ACC112 (cell line): ENCODE data around the gene NXPH3.
A peak's percentile ranks its signal among the peaks of the same experiment; 100 is the strongest.

Experiments used
- H2AFZ ChIP-seq: fragments of 200-600 bp; sonication (generic); one replicate; pipeline ENCODE4 v1.6.0; 2017; ENCODE audit warnings: antibody characterized with exemption, low read length; ENCODE audit not compliant: unreplicated experiment
- H3K27ac ChIP-seq: fragments of 200-600 bp; sonication (generic); 2 replicates; pipeline ENCODE4 v1.5.1; 2014; ENCODE audit warnings: low read depth, mild to moderate bottlenecking, antibody characterized with exemption, low read length, moderate library complexity
- H3K27me3 ChIP-seq: fragments of 200-600 bp; sonication (generic); 2 replicates; pipeline ENCODE4 v1.6.1; 2014; ENCODE audit warnings: mild to moderate bottlenecking, antibody characterized with exemption, low read length, moderate library complexity, mixed read lengths; ENCODE audit not compliant: insufficient read depth
- H3K36me3 ChIP-seq: fragments of 200-600 bp; sonication (generic); 2 replicates; pipeline ENCODE4 v1.6.1; 2016; ENCODE audit warnings: mild to moderate bottlenecking, antibody characterized with exemption, low read length, moderate library complexity, mixed read lengths; ENCODE audit not compliant: insufficient read depth
- H3K4me1 ChIP-seq: fragments of 200-600 bp; sonication (generic); one replicate; pipeline ENCODE4 v1.6.1; 2016; ENCODE audit warnings: low read length, mixed read lengths; ENCODE audit not compliant: insufficient read depth, unreplicated experiment, control insufficient read depth
- H3K4me3 ChIP-seq: fragments of 200-600 bp; sonication (generic); 2 replicates; pipeline ENCODE4 v1.5.1; 2014; ENCODE audit warnings: mild to moderate bottlenecking, low read depth, low read length
- H3K79me2 ChIP-seq: fragments of 200-600 bp; sonication (generic); one replicate; pipeline ENCODE4 v1.6.0; 2016; ENCODE audit warnings: low read length; ENCODE audit not compliant: control insufficient read depth, unreplicated experiment, insufficient read depth

The NXPH3 gene

DNA sequence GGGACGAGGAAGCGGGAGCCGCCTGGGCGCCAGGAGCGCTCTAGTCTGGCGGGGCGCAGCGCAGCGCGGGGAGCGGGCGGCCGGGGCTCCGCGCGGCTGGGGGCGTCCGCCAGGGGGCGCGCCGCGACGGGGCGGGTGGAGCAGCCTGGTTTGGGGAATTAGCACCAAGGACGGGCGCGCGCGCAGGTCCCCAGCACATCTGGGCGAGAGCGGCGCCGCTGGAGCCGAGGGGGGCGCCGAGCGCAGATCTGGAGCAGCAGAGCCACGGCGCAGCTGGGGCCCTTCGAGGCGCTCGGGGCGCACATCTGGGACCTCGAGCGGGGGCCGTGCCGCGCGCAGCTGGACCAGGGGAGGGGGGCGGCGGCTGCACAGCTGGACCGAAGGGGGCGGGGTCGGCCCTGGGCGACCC, at the start of gene NXPH3:
NXPH3 (plus strand) TSS at position 193 of the 409 bp plus-strand sequence. CDS start 349 bp downstream, outside the sequence.
- Histone ChIP-seq H3K27me3 (peaks cover 17% of the 10 kb centered on the region; the same call in 1 of the 2 replicates), H3K27ac (no peak within 1 kb of the TSS), H3K4me3 (peak within 1 kb of the TSS; percentile 83), H3K4me1 (peaks cover 10% of the 10 kb centered on the region), H3K36me3 (no peaks in the 10 kb centered on the region), H2AFZ (peak within 1 kb of the TSS; percentile 59), H3K79me2 (no peaks in the 10 kb centered on the region)

GRCh38 chr17:49527927-49528651, 47.6 kb upstream of the NXPH3 start:
- Histone ChIP-seq H3K27me3 (peaks cover 46% of the 10 kb centered on the region), H2AFZ (no peak overlapping the region), H3K79me2 (no peaks in the 10 kb centered on the region), H3K36me3 (no peaks in the 10 kb centered on the region), H3K4me1 (no peaks in the 10 kb centered on the region), H3K4me3 (no peak overlapping the region), H3K27ac (no peak overlapping the region)

DNA sequence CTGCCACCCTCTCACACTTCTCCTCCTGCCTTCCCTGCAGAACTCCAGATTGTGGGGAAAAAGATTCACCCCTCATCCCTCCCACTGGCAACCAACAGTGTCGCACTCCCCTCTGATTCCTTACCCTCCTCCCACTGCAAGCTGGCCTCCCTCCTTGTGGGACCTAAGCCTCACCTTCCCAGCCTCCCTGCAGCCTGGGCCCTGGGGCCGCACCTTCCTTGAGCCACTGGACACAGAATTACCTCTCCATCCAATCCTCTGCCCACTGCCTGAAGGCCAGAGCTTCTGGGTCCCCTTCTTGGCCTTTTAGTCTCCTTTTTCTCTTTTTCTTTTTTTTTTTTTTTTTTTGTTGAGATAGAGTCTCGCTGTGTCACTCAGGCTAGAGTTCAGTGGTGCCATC, 46.7 kb upstream of the NXPH3 start:
- Histone ChIP-seq H3K79me2 (no peaks in the 10 kb centered on the region), H3K27me3 (peaks cover 54% of the 10 kb centered on the region), H3K4me3 (no peak overlapping the region), H2AFZ (no peak overlapping the region), H3K4me1 (no peaks in the 10 kb centered on the region), H3K36me3 (no peaks in the 10 kb centered on the region), H3K27ac (no peak overlapping the region)

- H3K27me3 ChIP-seq = peaks cover 60% of the 10 kb centered on the region
- no peak overlapping the region for H3K27ac ChIP-seq
- H3K4me1 ChIP-seq = no peaks in the 10 kb centered on the region
- no peaks in the 10 kb centered on the region for H3K79me2 ChIP-seq
- no peak overlapping the region for H3K4me3 ChIP-seq
- no peaks in the 10 kb centered on the region for H3K36me3 ChIP-seq
- no peak overlapping the region for H2AFZ ChIP-seq
Measured at GRCh38 chr17:49530118-49530517, 45.6 kb upstream of the NXPH3 start.

DNA sequence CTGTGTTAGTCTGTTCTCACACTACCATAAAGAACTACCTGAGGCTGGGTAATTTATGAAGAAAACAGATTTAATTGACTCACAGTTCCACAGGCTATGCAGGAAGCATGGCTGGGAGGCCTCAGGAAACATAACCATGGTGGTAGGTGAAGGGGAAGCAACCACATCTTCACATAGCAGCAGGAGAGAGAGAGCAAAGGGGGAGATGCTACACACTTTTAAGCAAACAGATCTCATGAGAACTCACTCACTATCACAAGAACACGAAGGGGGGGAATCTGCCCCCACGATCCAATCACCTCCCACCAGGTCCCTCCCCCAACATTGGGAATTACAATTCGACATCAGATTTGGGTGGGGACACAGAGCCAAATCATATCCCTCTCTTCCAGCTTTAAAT, 31.8 kb upstream of the NXPH3 start:
- no peak overlapping the region for H2AFZ ChIP-seq
- no peak overlapping the region for H3K4me3 ChIP-seq
- H3K27ac ChIP-seq = no peak overlapping the region
- no peaks in the 10 kb centered on the region for H3K27me3 ChIP-seq
- H3K4me1 ChIP-seq = no peaks in the 10 kb centered on the region
- H3K79me2 ChIP-seq = no peaks in the 10 kb centered on the region
- H3K36me3 ChIP-seq = no peaks in the 10 kb centered on the region

DNA sequence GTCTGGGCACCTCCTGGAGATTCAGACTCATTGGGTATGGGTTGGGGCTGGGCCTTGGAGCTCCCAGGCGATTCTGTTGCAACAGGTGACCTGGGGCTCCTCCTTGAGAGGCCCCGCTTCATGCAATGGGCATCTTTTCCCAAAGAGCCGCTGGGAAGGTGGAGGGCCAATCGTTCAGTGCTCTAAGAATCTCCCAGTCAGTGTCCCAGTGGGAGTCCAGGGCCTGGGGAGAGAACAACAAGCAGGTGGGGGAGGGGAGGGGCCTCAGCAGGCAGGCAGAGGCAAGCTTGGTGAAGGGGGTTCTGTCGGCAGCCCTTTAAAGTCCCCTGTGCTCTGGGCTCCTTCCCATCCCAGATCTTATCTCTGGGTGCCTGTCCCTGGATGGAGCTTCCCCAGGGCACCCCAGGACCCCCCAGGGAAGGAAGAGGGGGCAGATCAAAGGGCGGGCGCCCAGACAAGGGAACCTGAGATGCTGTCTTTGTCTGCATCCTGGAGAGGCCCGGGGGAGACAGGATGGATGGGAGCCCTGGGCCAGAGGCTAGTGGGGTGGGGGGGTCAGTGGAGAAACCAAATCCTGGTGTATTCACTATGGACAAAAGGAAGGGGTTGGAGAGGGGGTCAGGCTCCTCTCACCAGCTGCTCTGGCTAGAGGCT, 30.5 kb upstream of the NXPH3 start:
- Histone ChIP-seq H3K27me3 (no peaks in the 10 kb centered on the region), H3K4me1 (no peaks in the 10 kb centered on the region), H2AFZ (no peak overlapping the region), H3K79me2 (no peaks in the 10 kb centered on the region), H3K27ac (no peak overlapping the region), H3K36me3 (no peaks in the 10 kb centered on the region), H3K4me3 (no peak overlapping the region)

- H3K27ac ChIP-seq = no peak overlapping the region
- H3K27me3 ChIP-seq = no peaks in the 10 kb centered on the region
- no peaks in the 10 kb centered on the region for H3K4me1 ChIP-seq
Measured at GRCh38 chr17:49545806-49546545, 29.7 kb upstream of the NXPH3 start.

GRCh38 chr17:49546546-49547535, 28.8 kb upstream of the NXPH3 start:
- H2AFZ ChIP-seq = no peak overlapping the region
- no peak overlapping the region for H3K27ac ChIP-seq
- H3K27me3 ChIP-seq = no peaks in the 10 kb centered on the region
- no peaks in the 10 kb centered on the region for H3K79me2 ChIP-seq
- no peaks in the 10 kb centered on the region for H3K4me1 ChIP-seq
- no peak overlapping the region for H3K4me3 ChIP-seq
- H3K36me3 ChIP-seq = no peaks in the 10 kb centered on the region

More at GRCh38 chr17:49545806-49546545, 29.7 kb upstream of the NXPH3 start:
- Histone ChIP-seq H3K36me3 (no peaks in the 10 kb centered on the region), H3K79me2 (no peaks in the 10 kb centered on the region), H2AFZ (no peak overlapping the region), H3K4me3 (no peak overlapping the region)

- H2AFZ ChIP-seq = no peak overlapping the region
- no peaks in the 10 kb centered on the region for H3K27me3 ChIP-seq
- no peaks in the 10 kb centered on the region for H3K4me1 ChIP-seq
- no peak overlapping the region for H3K27ac ChIP-seq
- no peaks in the 10 kb centered on the region for H3K36me3 ChIP-seq
- H3K4me3 ChIP-seq = no peak overlapping the region
- H3K79me2 ChIP-seq = no peaks in the 10 kb centered on the region
Measured at GRCh38 chr17:49547566-49547965, 28.1 kb upstream of the NXPH3 start.

DNA sequence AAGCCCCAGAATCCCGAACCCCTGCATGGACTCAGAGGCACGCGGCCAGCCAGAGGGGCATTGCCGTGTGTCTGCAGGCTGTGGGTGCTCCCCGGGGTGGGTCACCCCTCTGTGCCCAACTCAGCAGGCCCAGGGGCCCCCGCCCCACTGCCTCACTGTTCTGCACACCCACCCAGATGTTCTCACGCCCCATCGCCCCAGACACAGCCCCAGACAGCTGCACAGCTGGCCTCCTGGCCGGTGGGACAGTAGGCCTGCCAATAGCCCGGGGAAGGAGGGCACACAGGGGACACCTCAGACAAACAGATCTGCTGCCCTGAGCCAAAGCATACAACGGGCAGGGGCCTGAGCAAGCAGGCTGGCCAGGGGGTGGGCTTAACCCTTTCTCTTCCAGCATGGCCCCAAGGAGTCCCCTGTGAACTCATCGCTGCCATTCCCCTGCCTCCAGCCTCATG, 27.6 kb upstream of the NXPH3 start:
- Histone ChIP-seq H2AFZ (no peak overlapping the region), H3K27ac (no peak overlapping the region), H3K4me1 (no peaks in the 10 kb centered on the region)

More for the DNA sequence above, 27.6 kb upstream of the NXPH3 start:
- Histone ChIP-seq H3K79me2 (no peaks in the 10 kb centered on the region), H3K36me3 (no peaks in the 10 kb centered on the region), H3K4me3 (no peak overlapping the region), H3K27me3 (no peaks in the 10 kb centered on the region)
